ENCODE data around the gene RAPGEF4.
A peak's percentile ranks its signal among the peaks of the same experiment; 100 is the strongest.

The RAPGEF4 gene

GRCh38 chr2:172908275-172908674, 172.6 kb downstream of the RAPGEF4 start:
- DNase-seq (ENCODE audit: low read depth): no peak

GRCh38 chr2:172909454-172909853, 173.8 kb downstream of the RAPGEF4 start:
- no peak for DNase-seq (ENCODE audit: low read depth)

- DNase-seq (ENCODE audit: low read depth): no peak
Measured at GRCh38 chr2:172912266-172912665, 176.6 kb downstream of the RAPGEF4 start.

- DNase-seq (ENCODE audit: low read depth): no peak
Measured at GRCh38 chr2:172914341-172915008, 178.8 kb downstream of the RAPGEF4 start.

GRCh38 chr2:172917716-172918115, 182.1 kb downstream of the RAPGEF4 start:
- DNase-seq (ENCODE audit: low read depth): no peak

GRCh38 chr2:172919732-172920131, 184.1 kb downstream of the RAPGEF4 start:
- no peak for DNase-seq (ENCODE audit: low read depth)

- DNase-seq (ENCODE audit: low read depth): no peak
Measured at GRCh38 chr2:172921532-172922236, 186.0 kb downstream of the RAPGEF4 start.

- no peak for DNase-seq (ENCODE audit: low read depth)
Measured at GRCh38 chr2:172922306-172922705, 186.7 kb downstream of the RAPGEF4 start.

- DNase-seq (ENCODE audit: low read depth): no peak
Measured at GRCh38 chr2:172922815-172923214, 187.2 kb downstream of the RAPGEF4 start.

GRCh38 chr2:172924097-172924660, 188.5 kb downstream of the RAPGEF4 start:
- DNase-seq (ENCODE audit: low read depth): no peak

- no peak for DNase-seq (ENCODE audit: low read depth)
Measured at GRCh38 chr2:172925600-172925999, 190.0 kb downstream of the RAPGEF4 start.

- no peak for DNase-seq (ENCODE audit: low read depth)
Measured at GRCh38 chr2:172926785-172927640, 191.4 kb downstream of the RAPGEF4 start.

- no peak for DNase-seq (ENCODE audit: low read depth)
Measured at GRCh38 chr2:172927641-172928357, 192.2 kb downstream of the RAPGEF4 start.

- no peak for DNase-seq (ENCODE audit: low read depth)
Measured at GRCh38 chr2:172928756-172929155, 193.1 kb downstream of the RAPGEF4 start.

GRCh38 chr2:172929644-172930043, 194.0 kb downstream of the RAPGEF4 start:
- DNase-seq (ENCODE audit: low read depth): no peak

GRCh38 chr2:172930871-172931255, 195.2 kb downstream of the RAPGEF4 start:
- no peak for DNase-seq (ENCODE audit: low read depth)

- DNase-seq (ENCODE audit: low read depth): no peak
Measured at GRCh38 chr2:172931256-172931894, 195.7 kb downstream of the RAPGEF4 start.

- peak; percentile 20 for DNase-seq (ENCODE audit: low read depth)
Measured at GRCh38 chr2:172931918-172932520, 196.4 kb downstream of the RAPGEF4 start.

- DNase-seq (ENCODE audit: low read depth): no peak
Measured at GRCh38 chr2:172937884-172938712, 202.5 kb downstream of the RAPGEF4 start.

Measured in activated T-helper 9 cell treated with anti-CD3 and anti-CD28 coated beads, Interleukin-2, amount 50 U/mL, for 16 hours (primary cell).